D721Med (cell line): ENCODE results near the gene MAGEF1.

Experiments
- DNase-seq: peaks from one replicate; pipeline ENCODE4 v3.0.0; 2011; ENCODE audit warnings: low spot score; ENCODE audit not compliant: insufficient read length
- FAIRE-seq: peaks from 2 replicates; lab custom pipeline; 2011; peaks lifted over from hg19 to GRCh38; lab: Jason Lieb, UNC
- CTCF ChIP-seq: IDR thresholded peaks from 2 replicates; pipeline ENCODE4 v1.5.1; 2012; ENCODE audit warnings: mild to moderate bottlenecking, control low read depth; ENCODE audit not compliant: insufficient read depth; ENCODE audit errors: missing control alignments

The MAGEF1 gene

GRCh38 chr3:184717399-184717983 is 5.6 kb upstream of the MAGEF1 start:
- DNase-seq, result no peak
- TF ChIP-seq CTCF, result no peak
- FAIRE-seq, result no peak

- DNase-seq, result no peak
- TF ChIP-seq CTCF, result no peak
- no peak for FAIRE-seq
Observed at GRCh38 chr3:184716622-184717398, 4.9 kb upstream of the MAGEF1 start.

- TF ChIP-seq CTCF, result no peak
- FAIRE-seq (no peak), DNase-seq (no peak)
Observed at GRCh38 chr3:184715943-184716621, 4.2 kb upstream of the MAGEF1 start.

GRCh38 chr3:184713521-184713920 is 1.7 kb upstream of the MAGEF1 start:
- TF ChIP-seq CTCF, result no peak
- FAIRE-seq, result no peak

GRCh38 chr3:184713040-184713355 is 1.1 kb upstream of the MAGEF1 start:
- FAIRE-seq (no peak), DNase-seq (no peak)
- TF ChIP-seq CTCF, result no peak

More at GRCh38 chr3:184713521-184713920, 1.7 kb upstream of the MAGEF1 start:
- DNase-seq, result no peak

GRCh38 chr3:184712248-184713039 is 580 bp upstream of the MAGEF1 start:
- no peak for DNase-seq
- no peak for TF ChIP-seq CTCF
- no peak for FAIRE-seq
